ENCODE results near the gene TUNAR. TPM values are rescaled to one million over a fixed set of nuclear protein-coding genes. Genes with fewer than 3 reads are reported as not detected.

TUNAR gene
- total RNA-seq, 1 experiment from 2014 or later = not detected

GRCh38 chr14:95885866-95886265, 9.2 kb downstream of the TUNAR start:
- no TSS peak for BruUV-seq (replicated peaks)
- H3K9me2 ChIP-seq (ENCODE audit: insufficient read depth) = no peaks in the 10 kb centered on the region
- no peaks in the 10 kb centered on the region for H3K36me3 ChIP-seq (ENCODE audit: low read depth)
- no peak overlapping the region for H2AFZ ChIP-seq
- no peak for TF ChIP-seq EZH2 (IDR thresholded peaks at IDR 0.05; ENCODE audit: low read depth)
- TF ChIP-seq CTCF (conservative IDR thresholded peaks at IDR 0.05) = no peak
- intact Hi-C loops (cut with micrococcal nuclease; ENCODE audit: unreplicated experiment) = no loop called here
- H3K27me3 ChIP-seq (ENCODE audit: insufficient read depth, low read depth) = peaks cover 45% of the 10 kb centered on the region
- no peaks in the 10 kb centered on the region for H3K4me1 ChIP-seq (replicated peaks; ENCODE audit: insufficient read depth)
- no peak overlapping the region for H3K4me2 ChIP-seq
- CTCF ChIA-PET = no interaction called here
- no peaks in the 10 kb centered on the region for H3K9me3 ChIP-seq (ENCODE audit: insufficient read depth, low read depth)
- no peak for DNase-seq
- no peak overlapping the region for H3K4me3 ChIP-seq
- no peaks in the 10 kb centered on the region for H3K79me2 ChIP-seq (ENCODE audit: low read depth)
- no peak overlapping the region for H3K27ac ChIP-seq
- no peaks in the 10 kb centered on the region for H4K20me1 ChIP-seq (ENCODE audit: insufficient read depth)
- H3F3A ChIP-seq (ENCODE audit: insufficient read depth, low read depth) = no peaks in the 10 kb centered on the region
- POLR2A ChIA-PET (ENCODE audit: unreplicated experiment) = no interaction called here

GRCh38 chr14:95886366-95887056, 9.9 kb downstream of the TUNAR start:
- BruUV-seq (replicated peaks) = no TSS peak
- H3K4me3 ChIP-seq = no peak overlapping the region
- H3K9me3 ChIP-seq (ENCODE audit: insufficient read depth, low read depth) = no peaks in the 10 kb centered on the region
- H3K27me3 ChIP-seq (ENCODE audit: insufficient read depth, low read depth) = peaks cover 45% of the 10 kb centered on the region
- H3F3A ChIP-seq (ENCODE audit: insufficient read depth, low read depth) = no peaks in the 10 kb centered on the region
- H3K9me2 ChIP-seq (ENCODE audit: insufficient read depth) = no peaks in the 10 kb centered on the region
- no peak overlapping the region for H3K27ac ChIP-seq
- no peaks in the 10 kb centered on the region for H3K79me2 ChIP-seq (ENCODE audit: low read depth)
- H3K36me3 ChIP-seq (ENCODE audit: low read depth) = no peaks in the 10 kb centered on the region
- H3K4me1 ChIP-seq (replicated peaks; ENCODE audit: insufficient read depth) = no peaks in the 10 kb centered on the region
- H2AFZ ChIP-seq = no peak overlapping the region
- DNase-seq = no peak
- POLR2A ChIA-PET (ENCODE audit: unreplicated experiment) = no interaction called here
- no peak overlapping the region for H3K4me2 ChIP-seq
- intact Hi-C loops (cut with micrococcal nuclease; ENCODE audit: unreplicated experiment) = no loop called here
- TF ChIP-seq CTCF (conservative IDR thresholded peaks at IDR 0.05) = no peak
- TF ChIP-seq EZH2 (IDR thresholded peaks at IDR 0.05; ENCODE audit: low read depth) = no peak
- CTCF ChIA-PET = no interaction called here
- H4K20me1 ChIP-seq (ENCODE audit: insufficient read depth) = no peaks in the 10 kb centered on the region

GRCh38 chr14:95887351-95887750, 10.7 kb downstream of the TUNAR start:
- Histone ChIP-seq H3K27me3 (ENCODE audit: insufficient read depth, low read depth) (peaks cover 41% of the 10 kb centered on the region), H3K4me2 (no peak overlapping the region), H3K9me2 (ENCODE audit: insufficient read depth) (no peaks in the 10 kb centered on the region), H3K4me3 (no peak overlapping the region), H3K79me2 (ENCODE audit: low read depth) (no peaks in the 10 kb centered on the region), H3K27ac (no peak overlapping the region), H2AFZ (no peak overlapping the region), H3K36me3 (ENCODE audit: low read depth) (no peaks in the 10 kb centered on the region), H3K4me1 (replicated peaks; ENCODE audit: insufficient read depth) (no peaks in the 10 kb centered on the region), H3K9me3 (ENCODE audit: insufficient read depth, low read depth) (no peaks in the 10 kb centered on the region), H4K20me1 (ENCODE audit: insufficient read depth) (no peaks in the 10 kb centered on the region), H3F3A (ENCODE audit: insufficient read depth, low read depth) (no peaks in the 10 kb centered on the region)
- intact Hi-C loops (cut with micrococcal nuclease; ENCODE audit: unreplicated experiment) = no loop called here
- no TSS peak for BruUV-seq (replicated peaks)
- DNase-seq = no peak
- CTCF ChIA-PET = no interaction called here
- TF ChIP-seq EZH2 (IDR thresholded peaks at IDR 0.05; ENCODE audit: low read depth) (no peak), CTCF (conservative IDR thresholded peaks at IDR 0.05) (no peak)
- POLR2A ChIA-PET (ENCODE audit: unreplicated experiment) = no interaction called here

Measured in PC-9 (cell line).